WTC11 (cell line): ENCODE data around the gene SPATA4. TPM values are rescaled to one million over a fixed set of nuclear protein-coding genes. Genes with fewer than 3 reads are reported as not detected.

Experiments used
- ATAC-seq: fragments of 200-7000 bp; cut with Tn5 transposase; 2 replicates; pipeline ENCODE4 v1.10.0; 2021; ENCODE audit warnings: mild to moderate bottlenecking, moderate library complexity
- CTCF ChIA-PET: fragments of 300-600 bp; sonication (Branson Sonifier 250); formaldehyde crosslinking; loops from one replicate; lab custom pipeline; 2021; ENCODE audit warnings: antibody characterized with exemption; lab: Charles Lee
- POLR2A ChIA-PET: fragments of 350-600 bp; sonication (Branson Sonifier 250); formaldehyde crosslinking; loops from one replicate; lab custom pipeline; 2021; ENCODE audit warnings: antibody characterized with exemption; lab: Charles Lee
- DNase-seq: peaks from one replicate; pipeline ENCODE4 v3.0.0; 2021; ENCODE audit warnings: low spot score
- H3K27ac Mint-ChIP-seq: 2 replicates; pipeline ENCODE4 v1.8.0; 2021; ENCODE audit warnings: mixed read lengths
- H3K27me3 Mint-ChIP-seq: 2 replicates; pipeline ENCODE4 v1.8.0; 2021; ENCODE audit warnings: low read depth, mild to moderate bottlenecking, moderate library complexity, mixed read lengths
- H3K36me3 Mint-ChIP-seq: 2 replicates; pipeline ENCODE4 v1.8.0; 2021; ENCODE audit warnings: mixed read lengths
- H3K4me1 Mint-ChIP-seq: 2 replicates; pipeline ENCODE4 v1.8.0; 2022; ENCODE audit warnings: mixed read lengths
- H3K4me3 Mint-ChIP-seq: 2 replicates; pipeline ENCODE4 v1.8.0; 2021; ENCODE audit warnings: mild to moderate bottlenecking, moderate library complexity, mixed read lengths
- H3K9me3 Mint-ChIP-seq: 2 replicates; pipeline ENCODE4 v1.8.0; 2021; ENCODE audit warnings: mixed read lengths
- NR1H2 ChIP-seq: sonication (generic); formaldehyde crosslinking; IDR thresholded peaks from 2 replicates; pipeline ENCODE4 v1.9.0; 2021; ENCODE audit warnings: mild to moderate bottlenecking, moderate library complexity, missing genetic modification reagents
- ZBTB21 ChIP-seq: sonication (generic); formaldehyde crosslinking; IDR thresholded peaks from 2 replicates; pipeline ENCODE4 v1.8.1; 2023; ENCODE audit warnings: mild to moderate bottlenecking, missing genetic modification reagents, borderline replicate concordance
- ZNF121 ChIP-seq: sonication (generic); formaldehyde crosslinking; IDR thresholded peaks from 2 replicates; pipeline ENCODE4 v1.8.0; 2023; ENCODE audit warnings: missing genetic modification reagents
- ZNF232 ChIP-seq: sonication (generic); formaldehyde crosslinking; IDR thresholded peaks from 2 replicates; pipeline ENCODE4 v1.8.0; 2022; ENCODE audit warnings: mild to moderate bottlenecking, missing genetic modification reagents
- total RNA-seq: library from RNA; stranded (reverse); gene quantifications from 3 replicates; pipeline ENCODE4 v1.2.3, GENCODE V29; 2021
- TF ChIP-seq, protein P1 (sequence below): sonication (generic); formaldehyde crosslinking; IDR thresholded peaks from 2 replicates; pipeline ENCODE4 v1.8.1; 2022; ENCODE audit warnings: mild to moderate bottlenecking, missing genetic modification reagents, moderate library complexity, borderline replicate concordance
- TF ChIP-seq, protein P2 (sequence below): sonication (generic); formaldehyde crosslinking; IDR thresholded peaks from 2 replicates; pipeline ENCODE4 v1.8.1; 2023; ENCODE audit warnings: mild to moderate bottlenecking, moderate library complexity, missing genetic modification reagents
- TF ChIP-seq, protein P3 (sequence below): sonication (generic); formaldehyde crosslinking; IDR thresholded peaks from 2 replicates; pipeline ENCODE4 v1.8.0; 2022; ENCODE audit warnings: mild to moderate bottlenecking, missing genetic modification reagents
- TF ChIP-seq, protein P4 (sequence below): sonication (generic); formaldehyde crosslinking; IDR thresholded peaks from 2 replicates; pipeline ENCODE4 v1.8.1; 2023; ENCODE audit warnings: mild to moderate bottlenecking, missing genetic modification reagents
- TF ChIP-seq, protein P5 (sequence below): sonication (generic); formaldehyde crosslinking; IDR thresholded peaks from 2 replicates; pipeline ENCODE4 v1.8.0; 2022; ENCODE audit warnings: mild to moderate bottlenecking, missing genetic modification reagents
- TF ChIP-seq, protein P6 (sequence below): fragments of 250-450 bp; sonication (Bioruptor Pico); IDR thresholded peaks from 2 replicates; pipeline ENCODE4 v1.9.0; 2021; ENCODE audit warnings: mild to moderate bottlenecking

SPATA4 gene
- total RNA-seq, 1 experiment from 2014 or later, result not detected

DNA sequence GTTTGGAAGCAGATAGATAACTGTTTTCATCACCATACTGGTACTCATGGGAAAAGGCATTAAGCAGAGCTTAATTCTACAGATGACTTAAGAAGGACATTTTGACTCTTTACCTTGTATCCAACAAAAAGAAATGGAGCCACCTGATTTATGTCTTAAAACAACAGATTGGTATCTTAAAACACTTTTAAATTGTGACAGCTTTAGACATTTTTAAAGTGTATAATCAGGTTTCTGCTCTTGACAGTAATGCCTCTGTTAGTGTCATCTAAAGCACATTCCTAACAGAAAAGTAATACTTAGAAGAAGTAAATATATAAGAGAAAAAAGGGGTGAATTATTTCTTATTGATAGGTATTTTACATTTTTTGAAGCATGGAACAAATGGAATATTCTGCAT, 55.9 kb downstream of the SPATA4 start:
- CTCF ChIA-PET, result no interaction called here
- ATAC-seq, result no peak

DNA sequence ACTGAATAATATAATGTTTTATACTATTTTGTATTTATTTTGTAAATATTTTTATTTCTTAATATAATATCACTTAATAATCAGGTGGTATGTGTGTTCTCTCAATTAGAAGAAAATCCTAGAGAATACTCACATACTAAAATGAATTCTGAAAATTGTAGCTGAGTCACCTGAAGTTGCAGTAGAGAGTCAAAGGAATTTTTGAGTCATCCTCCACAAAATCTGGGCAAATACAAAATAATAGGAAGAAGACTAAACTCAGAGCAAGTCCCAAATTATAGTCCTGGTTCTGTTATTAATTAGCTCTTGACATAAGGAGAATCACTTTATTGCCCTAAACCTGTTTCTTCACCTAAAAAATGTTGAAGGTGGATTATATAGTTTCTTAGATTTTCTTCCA, 57.8 kb downstream of the SPATA4 start:
- TF ChIP-seq, protein P1, sequence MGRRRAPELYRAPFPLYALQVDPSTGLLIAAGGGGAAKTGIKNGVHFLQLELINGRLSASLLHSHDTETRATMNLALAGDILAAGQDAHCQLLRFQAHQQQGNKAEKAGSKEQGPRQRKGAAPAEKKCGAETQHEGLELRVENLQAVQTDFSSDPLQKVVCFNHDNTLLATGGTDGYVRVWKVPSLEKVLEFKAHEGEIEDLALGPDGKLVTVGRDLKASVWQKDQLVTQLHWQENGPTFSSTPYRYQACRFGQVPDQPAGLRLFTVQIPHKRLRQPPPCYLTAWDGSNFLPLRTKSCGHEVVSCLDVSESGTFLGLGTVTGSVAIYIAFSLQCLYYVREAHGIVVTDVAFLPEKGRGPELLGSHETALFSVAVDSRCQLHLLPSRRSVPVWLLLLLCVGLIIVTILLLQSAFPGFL (CRISPR knock-in tag), result no peak
- TF ChIP-seq, protein P2, sequence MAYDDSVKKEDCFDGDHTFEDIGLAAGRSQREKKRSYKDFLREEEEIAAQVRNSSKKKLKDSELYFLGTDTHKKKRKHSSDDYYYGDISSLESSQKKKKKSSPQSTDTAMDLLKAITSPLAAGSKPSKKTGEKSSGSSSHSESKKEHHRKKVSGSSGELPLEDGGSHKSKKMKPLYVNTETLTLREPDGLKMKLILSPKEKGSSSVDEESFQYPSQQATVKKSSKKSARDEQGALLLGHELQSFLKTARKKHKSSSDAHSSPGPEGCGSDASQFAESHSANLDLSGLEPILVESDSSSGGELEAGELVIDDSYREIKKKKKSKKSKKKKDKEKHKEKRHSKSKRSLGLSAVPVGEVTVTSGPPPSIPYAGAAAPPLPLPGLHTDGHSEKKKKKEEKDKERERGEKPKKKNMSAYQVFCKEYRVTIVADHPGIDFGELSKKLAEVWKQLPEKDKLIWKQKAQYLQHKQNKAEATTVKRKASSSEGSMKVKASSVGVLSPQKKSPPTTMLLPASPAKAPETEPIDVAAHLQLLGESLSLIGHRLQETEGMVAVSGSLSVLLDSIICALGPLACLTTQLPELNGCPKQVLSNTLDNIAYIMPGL (CRISPR knock-in tag), result no peak
- TF ChIP-seq, protein P3, sequence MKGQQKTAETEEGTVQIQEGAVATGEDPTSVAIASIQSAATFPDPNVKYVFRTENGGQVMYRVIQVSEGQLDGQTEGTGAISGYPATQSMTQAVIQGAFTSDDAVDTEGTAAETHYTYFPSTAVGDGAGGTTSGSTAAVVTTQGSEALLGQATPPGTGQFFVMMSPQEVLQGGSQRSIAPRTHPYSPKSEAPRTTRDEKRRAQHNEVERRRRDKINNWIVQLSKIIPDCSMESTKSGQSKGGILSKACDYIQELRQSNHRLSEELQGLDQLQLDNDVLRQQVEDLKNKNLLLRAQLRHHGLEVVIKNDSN, result no peak
- H3K9me3 Mint-ChIP-seq, result no peaks in the 10 kb centered on the region
- ChIA-PET CTCF (interaction anchor here (0.6 kb wide), 1 partner anchor 961 kb away, joined by 5 read pairs; no protein-coding TSS in a partner anchor), POLR2A (no interaction called here)
- ATAC-seq, result no peak
- no peak for DNase-seq
- H3K27ac Mint-ChIP-seq, result no peak overlapping the region
- H3K27me3 Mint-ChIP-seq, result no peaks in the 10 kb centered on the region
- no peaks in the 10 kb centered on the region; the same call in 1 of the 2 replicates for H3K4me1 Mint-ChIP-seq
- H3K4me3 Mint-ChIP-seq, result no peak overlapping the region
- H3K36me3 Mint-ChIP-seq, result no peaks in the 10 kb centered on the region

More for the DNA sequence above, 55.9 kb downstream of the SPATA4 start:
- TF ChIP-seq, protein P4, sequence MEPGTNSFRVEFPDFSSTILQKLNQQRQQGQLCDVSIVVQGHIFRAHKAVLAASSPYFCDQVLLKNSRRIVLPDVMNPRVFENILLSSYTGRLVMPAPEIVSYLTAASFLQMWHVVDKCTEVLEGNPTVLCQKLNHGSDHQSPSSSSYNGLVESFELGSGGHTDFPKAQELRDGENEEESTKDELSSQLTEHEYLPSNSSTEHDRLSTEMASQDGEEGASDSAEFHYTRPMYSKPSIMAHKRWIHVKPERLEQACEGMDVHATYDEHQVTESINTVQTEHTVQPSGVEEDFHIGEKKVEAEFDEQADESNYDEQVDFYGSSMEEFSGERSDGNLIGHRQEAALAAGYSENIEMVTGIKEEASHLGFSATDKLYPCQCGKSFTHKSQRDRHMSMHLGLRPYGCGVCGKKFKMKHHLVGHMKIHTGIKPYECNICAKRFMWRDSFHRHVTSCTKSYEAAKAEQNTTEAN, result no peak
- TF ChIP-seq, protein P5, sequence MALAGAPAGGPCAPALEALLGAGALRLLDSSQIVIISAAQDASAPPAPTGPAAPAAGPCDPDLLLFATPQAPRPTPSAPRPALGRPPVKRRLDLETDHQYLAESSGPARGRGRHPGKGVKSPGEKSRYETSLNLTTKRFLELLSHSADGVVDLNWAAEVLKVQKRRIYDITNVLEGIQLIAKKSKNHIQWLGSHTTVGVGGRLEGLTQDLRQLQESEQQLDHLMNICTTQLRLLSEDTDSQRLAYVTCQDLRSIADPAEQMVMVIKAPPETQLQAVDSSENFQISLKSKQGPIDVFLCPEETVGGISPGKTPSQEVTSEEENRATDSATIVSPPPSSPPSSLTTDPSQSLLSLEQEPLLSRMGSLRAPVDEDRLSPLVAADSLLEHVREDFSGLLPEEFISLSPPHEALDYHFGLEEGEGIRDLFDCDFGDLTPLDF (CRISPR knock-in tag), result no peak
- no peak for TF ChIP-seq ZNF121
- TF ChIP-seq, all 79 proteins: peak for 0
- H3K4me1 Mint-ChIP-seq, result no peaks in the 10 kb centered on the region; the same call in 1 of the 2 replicates
- POLR2A ChIA-PET, result no interaction called here
- H3K4me3 Mint-ChIP-seq, result no peak overlapping the region
- H3K36me3 Mint-ChIP-seq, result no peaks in the 10 kb centered on the region
- H3K9me3 Mint-ChIP-seq, result no peaks in the 10 kb centered on the region
- H3K27me3 Mint-ChIP-seq, result no peaks in the 10 kb centered on the region
- no peak for DNase-seq
- H3K27ac Mint-ChIP-seq, result no peak overlapping the region

DNA sequence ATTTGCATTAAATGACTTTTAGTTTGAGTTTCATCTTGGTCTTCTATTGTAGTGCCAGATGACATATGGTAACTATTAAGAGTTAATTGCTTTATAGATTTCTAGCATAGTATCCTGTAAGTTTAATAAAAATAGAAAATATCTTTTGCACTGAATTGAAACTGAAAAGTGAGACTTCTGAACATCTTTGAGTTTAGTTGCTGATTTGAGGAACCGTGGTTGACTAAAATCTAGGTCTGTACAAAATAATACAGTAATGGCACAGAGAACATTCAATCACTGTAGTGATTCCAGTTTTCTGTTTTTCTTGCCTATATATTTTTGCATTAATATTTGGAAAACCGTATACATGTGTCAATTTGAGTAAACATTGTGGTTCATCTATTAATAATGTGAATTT, 60.7 kb downstream of the SPATA4 start:
- POLR2A ChIA-PET, result no interaction called here
- no peaks in the 10 kb centered on the region for H3K27me3 Mint-ChIP-seq
- CTCF ChIA-PET, result interaction anchor here (0.6 kb wide), 1 partner anchor 140 kb away, joined by 7 read pairs; no protein-coding TSS in a partner anchor
- TF ChIP-seq ZBTB21 (CRISPR knock-in tag) (no peak), ZNF232 (no peak), NR1H2 (CRISPR knock-in tag) (no peak)
- TF ChIP-seq, protein P6, sequence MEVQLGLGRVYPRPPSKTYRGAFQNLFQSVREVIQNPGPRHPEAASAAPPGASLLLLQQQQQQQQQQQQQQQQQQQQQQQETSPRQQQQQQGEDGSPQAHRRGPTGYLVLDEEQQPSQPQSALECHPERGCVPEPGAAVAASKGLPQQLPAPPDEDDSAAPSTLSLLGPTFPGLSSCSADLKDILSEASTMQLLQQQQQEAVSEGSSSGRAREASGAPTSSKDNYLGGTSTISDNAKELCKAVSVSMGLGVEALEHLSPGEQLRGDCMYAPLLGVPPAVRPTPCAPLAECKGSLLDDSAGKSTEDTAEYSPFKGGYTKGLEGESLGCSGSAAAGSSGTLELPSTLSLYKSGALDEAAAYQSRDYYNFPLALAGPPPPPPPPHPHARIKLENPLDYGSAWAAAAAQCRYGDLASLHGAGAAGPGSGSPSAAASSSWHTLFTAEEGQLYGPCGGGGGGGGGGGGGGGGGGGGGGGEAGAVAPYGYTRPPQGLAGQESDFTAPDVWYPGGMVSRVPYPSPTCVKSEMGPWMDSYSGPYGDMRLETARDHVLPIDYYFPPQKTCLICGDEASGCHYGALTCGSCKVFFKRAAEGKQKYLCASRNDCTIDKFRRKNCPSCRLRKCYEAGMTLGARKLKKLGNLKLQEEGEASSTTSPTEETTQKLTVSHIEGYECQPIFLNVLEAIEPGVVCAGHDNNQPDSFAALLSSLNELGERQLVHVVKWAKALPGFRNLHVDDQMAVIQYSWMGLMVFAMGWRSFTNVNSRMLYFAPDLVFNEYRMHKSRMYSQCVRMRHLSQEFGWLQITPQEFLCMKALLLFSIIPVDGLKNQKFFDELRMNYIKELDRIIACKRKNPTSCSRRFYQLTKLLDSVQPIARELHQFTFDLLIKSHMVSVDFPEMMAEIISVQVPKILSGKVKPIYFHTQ (CRISPR knock-in tag), result no peak
- H3K9me3 Mint-ChIP-seq, result no peaks in the 10 kb centered on the region
- no peaks in the 10 kb centered on the region for H3K36me3 Mint-ChIP-seq
- H3K4me3 Mint-ChIP-seq, result no peak overlapping the region
- no peaks in the 10 kb centered on the region for H3K4me1 Mint-ChIP-seq
- no peak for DNase-seq
- no peak overlapping the region for H3K27ac Mint-ChIP-seq
- no peak for ATAC-seq

Other genes with a start within 250 kb of the SPATA4 start
- 4.4 to 4.9 TPM (median 4.6 TPM) in 3 replicates for gene WDR17, start 129.7 kb downstream of the SPATA4 start, total RNA-seq
- gene ASB5, start 73.6 kb upstream of the SPATA4 start, total RNA-seq, result 0.18 TPM in 1 of 3 replicates, not detected in the others
- gene SPCS3, start 124.4 kb upstream of the SPATA4 start, total RNA-seq, result 117 to 127 TPM (median 125 TPM) in 3 replicates